ENCODE results near the gene CCNG2.
"Not testable (repeated sequence)": the region's sequence is repeated elsewhere in the genome, so short reads cannot be mapped to it uniquely, and the experiment has no call there.

Gene CCNG2

DNA sequence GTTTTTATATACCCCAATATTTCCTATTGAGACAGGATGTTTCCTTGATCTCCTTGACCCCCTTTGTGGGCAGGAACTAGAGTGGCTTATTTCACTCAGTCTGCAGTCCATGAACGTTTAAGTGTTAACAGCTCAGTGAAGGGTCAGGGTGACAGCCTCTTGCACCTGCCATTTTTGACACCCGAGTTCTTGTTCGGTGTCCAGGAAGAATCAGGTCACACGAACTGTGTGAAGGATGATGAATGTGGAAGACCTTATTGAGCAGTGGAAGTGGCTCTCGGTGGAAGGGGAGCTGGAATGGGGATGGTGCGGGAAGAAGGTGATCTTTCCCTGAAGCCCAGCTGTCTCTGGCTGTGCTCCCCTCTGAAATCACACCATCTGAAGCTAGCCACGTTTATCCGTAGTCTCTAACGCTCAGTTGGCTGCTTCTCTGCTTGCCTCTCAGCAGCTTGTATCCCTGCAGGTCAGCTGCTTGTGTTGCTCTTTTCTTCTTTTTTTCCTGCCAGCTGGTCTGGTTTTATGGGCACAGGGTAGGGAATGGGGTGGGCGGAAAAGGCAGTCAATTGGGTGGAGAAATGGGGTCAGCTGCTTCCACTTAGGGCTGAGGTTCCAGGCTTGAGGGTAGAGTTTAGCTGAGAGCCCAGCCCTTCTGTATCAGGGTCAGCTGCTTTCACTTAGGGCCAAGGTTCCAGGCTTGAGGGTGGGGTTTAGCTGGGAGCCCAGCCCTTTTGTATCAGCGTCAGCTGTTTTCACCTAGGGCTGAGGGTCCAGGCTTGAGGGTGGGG lies 29.0 kb upstream of the CCNG2 start:
- TF ChIP-seq, protein P1, sequence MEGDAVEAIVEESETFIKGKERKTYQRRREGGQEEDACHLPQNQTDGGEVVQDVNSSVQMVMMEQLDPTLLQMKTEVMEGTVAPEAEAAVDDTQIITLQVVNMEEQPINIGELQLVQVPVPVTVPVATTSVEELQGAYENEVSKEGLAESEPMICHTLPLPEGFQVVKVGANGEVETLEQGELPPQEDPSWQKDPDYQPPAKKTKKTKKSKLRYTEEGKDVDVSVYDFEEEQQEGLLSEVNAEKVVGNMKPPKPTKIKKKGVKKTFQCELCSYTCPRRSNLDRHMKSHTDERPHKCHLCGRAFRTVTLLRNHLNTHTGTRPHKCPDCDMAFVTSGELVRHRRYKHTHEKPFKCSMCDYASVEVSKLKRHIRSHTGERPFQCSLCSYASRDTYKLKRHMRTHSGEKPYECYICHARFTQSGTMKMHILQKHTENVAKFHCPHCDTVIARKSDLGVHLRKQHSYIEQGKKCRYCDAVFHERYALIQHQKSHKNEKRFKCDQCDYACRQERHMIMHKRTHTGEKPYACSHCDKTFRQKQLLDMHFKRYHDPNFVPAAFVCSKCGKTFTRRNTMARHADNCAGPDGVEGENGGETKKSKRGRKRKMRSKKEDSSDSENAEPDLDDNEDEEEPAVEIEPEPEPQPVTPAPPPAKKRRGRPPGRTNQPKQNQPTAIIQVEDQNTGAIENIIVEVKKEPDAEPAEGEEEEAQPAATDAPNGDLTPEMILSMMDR (IDR thresholded peaks at IDR 0.05; ENCODE audit: control extremely low read depth, extremely low read depth, low read depth, missing control alignments) = no peak
- CTCF ChIA-PET = interaction anchor here (1.2 to 10.0 kb wide), 6 partner anchors 11 to 76 kb away, joined by 3 to 95 read pairs (median 6); no protein-coding TSS in a partner anchor
- POLR2A ChIA-PET = no interaction called here
- no peak for DNase-seq (ENCODE audit: extremely low spot score)

DNA sequence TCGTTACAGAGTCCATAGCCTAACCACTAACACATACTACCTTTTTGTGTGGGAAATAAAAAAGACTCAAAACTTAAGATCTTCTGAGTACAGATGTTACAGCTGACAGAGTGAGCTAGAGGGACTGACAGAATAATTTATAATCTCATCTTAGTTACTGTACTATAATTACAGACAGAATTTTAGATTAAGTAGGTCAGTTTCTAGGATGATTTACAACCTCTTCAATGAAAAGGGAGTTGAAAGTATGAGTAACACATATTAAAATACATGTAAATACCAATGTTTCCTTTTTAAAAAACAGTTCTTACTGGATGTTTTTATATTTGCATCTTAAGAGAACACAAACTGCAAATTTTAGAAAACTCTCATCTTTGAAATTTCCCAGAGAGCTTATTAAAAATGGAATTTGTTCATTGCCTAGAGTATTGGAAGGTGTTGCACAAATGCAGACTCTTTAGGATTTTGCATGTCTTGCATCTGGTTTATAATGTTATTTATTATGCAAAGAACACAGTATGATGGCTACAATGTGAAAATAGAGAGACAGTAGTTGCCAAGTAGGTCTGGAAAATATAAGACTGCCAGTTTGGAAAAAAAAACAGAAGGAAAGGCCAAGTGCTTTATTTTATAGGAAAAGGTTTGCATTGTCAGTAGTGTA lies 24.2 kb upstream of the CCNG2 start:
- no peak for DNase-seq (ENCODE audit: extremely low spot score)
- ChIA-PET POLR2A (no interaction called here), CTCF (interaction anchor here (1.1 to 2.9 kb wide), 4 partner anchors 8 to 37 kb away, joined by 5 to 16 read pairs (median 10); no protein-coding TSS in a partner anchor)
- TF ChIP-seq, protein P1 (IDR thresholded peaks at IDR 0.05; ENCODE audit: control extremely low read depth, extremely low read depth, low read depth, missing control alignments) = no peak

DNA sequence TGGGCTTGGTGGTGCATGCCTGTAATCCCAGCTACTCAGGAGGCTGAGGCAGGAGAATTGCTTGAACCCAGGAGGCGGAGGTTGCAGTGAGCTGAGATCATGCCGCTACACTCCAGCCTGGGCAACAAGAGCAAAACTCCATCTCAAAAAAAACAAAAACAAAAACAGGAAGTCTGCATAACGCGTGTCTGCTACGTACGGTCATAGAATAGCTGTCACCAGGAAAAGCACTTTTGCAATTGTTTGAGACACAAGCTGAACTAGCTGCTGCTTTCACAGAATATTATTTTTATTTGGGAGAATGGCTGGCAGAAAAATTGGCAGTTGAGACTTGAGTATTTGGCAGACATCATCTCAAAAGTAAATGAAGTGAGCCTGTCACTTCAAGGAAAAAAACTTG lies 19.6 kb upstream of the CCNG2 start:
- DNase-seq (ENCODE audit: extremely low spot score); POLR2A ChIA-PET: not testable (repeated sequence)
- CTCF ChIA-PET = interaction anchor here (1.0 to 1.3 kb wide), 2 partner anchors 11 to 14 kb away, joined by 4 read pairs; no protein-coding TSS in a partner anchor

DNA sequence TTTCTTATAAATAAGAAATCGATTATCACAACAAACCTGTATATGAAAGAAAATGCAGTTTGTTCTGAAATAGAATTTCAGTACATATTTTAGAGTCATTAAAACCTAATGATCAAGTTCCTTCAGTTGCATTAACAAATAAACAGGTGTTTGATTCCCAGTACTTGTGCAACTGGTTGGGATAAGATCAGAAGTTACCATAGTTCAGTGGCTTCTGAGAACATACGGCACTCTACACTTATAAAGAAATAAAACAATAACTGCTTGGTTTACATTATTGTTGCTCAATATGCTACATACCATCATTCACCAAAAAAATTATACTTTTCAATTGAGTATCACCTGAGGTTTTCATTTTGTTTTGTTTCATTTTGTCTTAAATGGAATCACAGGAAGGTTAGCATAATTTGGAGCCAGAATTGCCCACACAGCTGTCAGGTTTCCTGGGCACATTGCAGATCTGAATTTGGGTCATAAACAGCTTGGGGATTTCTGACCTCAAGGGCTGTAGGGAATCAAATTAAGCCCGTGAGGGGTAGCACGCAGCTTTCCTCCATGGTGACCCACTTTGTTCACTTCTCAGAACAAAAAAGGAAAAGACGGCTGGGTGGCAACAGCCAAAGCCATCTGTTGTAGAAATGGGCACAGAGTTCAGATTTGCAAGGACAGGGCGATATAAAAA lies 14.9 kb upstream of the CCNG2 start:
- TF ChIP-seq, protein P1 (IDR thresholded peaks at IDR 0.05; ENCODE audit: control extremely low read depth, extremely low read depth, low read depth, missing control alignments) = no peak
- DNase-seq (ENCODE audit: extremely low spot score) = no peak
- POLR2A ChIA-PET = no interaction called here
- CTCF ChIA-PET = interaction anchor here (1.7 to 3.1 kb wide), 4 partner anchors 9 to 61 kb away, joined by 4 to 16 read pairs (median 6); no protein-coding TSS in a partner anchor

DNA sequence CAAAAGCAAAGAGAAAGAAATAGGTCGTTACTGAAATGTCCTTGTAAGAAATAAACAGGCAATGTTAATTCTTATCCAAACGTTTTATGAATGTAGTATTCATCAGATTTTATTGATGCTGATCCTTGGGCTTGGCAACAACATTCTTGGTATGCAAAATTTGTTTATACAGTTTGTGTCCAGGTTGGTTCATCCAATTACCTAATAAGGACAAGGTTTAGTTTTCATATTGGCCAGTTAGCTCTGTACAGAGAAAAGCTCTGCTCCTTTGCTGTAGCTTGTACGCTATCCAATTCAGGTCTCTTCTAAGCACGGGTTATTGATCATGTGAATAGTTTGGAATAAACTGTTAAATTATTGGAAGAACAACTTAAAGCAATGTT lies 14.4 kb upstream of the CCNG2 start:
- ChIA-PET POLR2A (no interaction called here), CTCF (interaction anchor here (1.0 to 3.1 kb wide), 6 partner anchors 10 to 61 kb away, joined by 3 to 16 read pairs (median 6); no protein-coding TSS in a partner anchor)
- TF ChIP-seq, protein P1 (IDR thresholded peaks at IDR 0.05; ENCODE audit: control extremely low read depth, extremely low read depth, low read depth, missing control alignments) = no peak
- DNase-seq (ENCODE audit: extremely low spot score) = no peak

DNA sequence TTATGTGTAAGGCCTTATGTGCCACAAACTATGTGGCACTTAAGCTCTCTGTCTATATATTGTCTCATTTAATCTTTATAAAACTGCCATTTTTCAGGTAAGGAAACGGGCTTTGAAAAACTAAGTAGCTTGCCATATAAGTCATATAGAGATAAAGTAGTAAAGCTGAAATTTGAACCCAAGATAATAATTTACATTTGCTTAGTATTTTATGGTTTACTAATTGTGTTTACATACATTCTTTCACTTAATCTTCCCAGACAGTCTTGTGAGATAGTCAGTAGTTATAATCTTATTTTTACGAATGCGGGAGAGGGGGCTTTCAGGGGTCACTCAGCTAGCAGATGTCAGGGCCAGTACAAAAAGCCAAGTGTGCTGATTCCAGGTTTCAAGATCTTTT lies 13.9 kb upstream of the CCNG2 start:
- ChIA-PET POLR2A (interaction anchor here (0.6 kb wide), 1 partner anchor 1404 kb away, joined by 6 read pairs; no protein-coding TSS in a partner anchor), CTCF (interaction anchor here (1.0 to 3.1 kb wide), 6 partner anchors 10 to 60 kb away, joined by 3 to 16 read pairs (median 6); no protein-coding TSS in a partner anchor)
- DNase-seq (ENCODE audit: extremely low spot score) = no peak
- TF ChIP-seq, protein P1 (IDR thresholded peaks at IDR 0.05; ENCODE audit: control extremely low read depth, extremely low read depth, low read depth, missing control alignments) = no peak
